Mononuclear cell (primary cell): ENCODE measurements around the gene RASGRF1. TPM values are rescaled to one million over a fixed set of nuclear protein-coding genes. Genes with fewer than 3 reads are reported as not detected.

ENCODE experiments used
- H3K27me3 ChIP-seq: 2 replicates; pipeline ENCODE4 v1.6.0; 2011; ENCODE audit warnings: low read length, control low read depth; ENCODE audit not compliant: insufficient read depth
- H3K4me1 ChIP-seq: 2 replicates; pipeline ENCODE4 v1.5.1; 2011; ENCODE audit warnings: mild to moderate bottlenecking, low read length, control low read depth; ENCODE audit not compliant: insufficient read depth
- H3K4me3 ChIP-seq: 2 replicates; pipeline ENCODE4 v1.5.1; 2011; ENCODE audit warnings: mild to moderate bottlenecking, low read length, moderate library complexity
- H3K9me3 ChIP-seq: 2 replicates; pipeline ENCODE4 v1.5.1; 2011; ENCODE audit warnings: low read depth, mild to moderate bottlenecking, control low read depth, low read length
- total RNA-seq: library from RNA; depleted of rRNA; stranded (reverse); fragments of >200 nt; gene quantifications from one replicate; pipeline ENCODE4 v1.2.3, GENCODE V29; 2012

The RASGRF1 gene
- total RNA-seq, 1 donor, result not detected

DNA sequence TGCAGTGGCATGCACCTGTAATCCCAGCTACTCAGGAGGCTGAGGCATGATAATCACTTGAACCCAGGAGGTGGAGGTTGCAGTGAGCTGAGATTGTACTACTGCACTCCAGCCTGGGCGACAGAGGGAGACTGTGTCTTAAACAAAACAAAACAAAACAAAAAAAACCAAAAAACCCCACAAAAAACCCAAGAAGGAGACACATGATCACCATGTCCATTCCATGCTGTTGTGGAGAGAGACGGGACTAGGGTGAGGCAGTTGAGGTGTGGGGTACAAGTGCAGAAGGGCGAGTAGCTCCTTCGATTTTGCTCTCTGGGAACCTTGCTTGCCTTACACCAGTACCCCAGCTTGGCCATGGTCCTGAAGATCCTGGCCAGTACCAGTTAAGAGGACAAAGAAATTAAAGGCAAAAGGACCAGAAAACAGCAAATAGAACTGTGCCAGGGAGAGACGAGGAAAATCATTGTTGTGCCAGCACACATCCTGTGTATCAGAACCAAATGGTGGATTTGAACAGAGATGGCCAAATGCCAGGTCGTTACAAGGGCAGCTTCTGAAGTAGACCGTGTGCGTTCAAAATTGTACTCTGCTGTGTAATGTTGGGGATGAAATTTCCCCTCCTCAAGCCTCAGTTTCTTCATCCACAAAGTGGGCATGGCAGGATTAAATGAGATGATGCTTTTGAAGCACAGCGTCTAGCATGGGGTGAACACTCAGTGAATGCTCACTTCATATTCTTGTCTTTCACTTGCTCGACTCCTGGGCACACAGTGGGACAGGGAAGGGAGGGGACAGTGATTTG lies 102.8 kb downstream of the RASGRF1 start:
- Histone ChIP-seq H3K4me1 (peaks cover 24% of the 10 kb centered on the region), H3K9me3 (no peaks in the 10 kb centered on the region), H3K4me3 (no peak overlapping the region), H3K27me3 (no peaks in the 10 kb centered on the region)

- no peak overlapping the region for H3K4me3 ChIP-seq
These were observed 104.6 kb downstream of the RASGRF1 start for GRCh38 chr15:78985859-78986475.

DNA sequence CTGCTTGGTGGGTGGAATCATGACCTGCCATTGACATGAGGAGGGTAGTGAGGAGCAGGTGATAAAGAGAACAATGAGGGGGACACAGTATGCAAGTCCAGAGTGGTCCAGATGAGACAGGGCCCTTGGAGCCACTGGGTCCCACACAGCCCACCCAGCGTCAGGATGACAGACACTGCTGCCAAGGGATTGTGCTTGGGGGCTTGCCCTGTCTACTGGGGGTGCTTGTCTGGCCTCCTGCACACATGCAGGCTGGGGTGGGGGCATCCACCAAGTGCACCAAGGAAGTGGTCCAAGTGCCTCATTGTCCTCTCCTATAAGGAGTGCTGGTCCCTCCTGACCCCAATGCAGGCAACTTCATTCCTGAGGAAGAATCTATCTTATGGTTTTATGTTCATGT lies 106.5 kb downstream of the RASGRF1 start:
- H3K9me3 ChIP-seq, result no peaks in the 10 kb centered on the region
- H3K4me3 ChIP-seq, result no peak overlapping the region
- H3K27me3 ChIP-seq, result no peaks in the 10 kb centered on the region
- H3K4me1 ChIP-seq, result peaks cover 26% of the 10 kb centered on the region

More at GRCh38 chr15:78985859-78986475, 104.6 kb downstream of the RASGRF1 start:
- H3K4me1 ChIP-seq, result peaks cover 29% of the 10 kb centered on the region
- H3K27me3 ChIP-seq, result no peaks in the 10 kb centered on the region
- H3K9me3 ChIP-seq, result no peaks in the 10 kb centered on the region

DNA sequence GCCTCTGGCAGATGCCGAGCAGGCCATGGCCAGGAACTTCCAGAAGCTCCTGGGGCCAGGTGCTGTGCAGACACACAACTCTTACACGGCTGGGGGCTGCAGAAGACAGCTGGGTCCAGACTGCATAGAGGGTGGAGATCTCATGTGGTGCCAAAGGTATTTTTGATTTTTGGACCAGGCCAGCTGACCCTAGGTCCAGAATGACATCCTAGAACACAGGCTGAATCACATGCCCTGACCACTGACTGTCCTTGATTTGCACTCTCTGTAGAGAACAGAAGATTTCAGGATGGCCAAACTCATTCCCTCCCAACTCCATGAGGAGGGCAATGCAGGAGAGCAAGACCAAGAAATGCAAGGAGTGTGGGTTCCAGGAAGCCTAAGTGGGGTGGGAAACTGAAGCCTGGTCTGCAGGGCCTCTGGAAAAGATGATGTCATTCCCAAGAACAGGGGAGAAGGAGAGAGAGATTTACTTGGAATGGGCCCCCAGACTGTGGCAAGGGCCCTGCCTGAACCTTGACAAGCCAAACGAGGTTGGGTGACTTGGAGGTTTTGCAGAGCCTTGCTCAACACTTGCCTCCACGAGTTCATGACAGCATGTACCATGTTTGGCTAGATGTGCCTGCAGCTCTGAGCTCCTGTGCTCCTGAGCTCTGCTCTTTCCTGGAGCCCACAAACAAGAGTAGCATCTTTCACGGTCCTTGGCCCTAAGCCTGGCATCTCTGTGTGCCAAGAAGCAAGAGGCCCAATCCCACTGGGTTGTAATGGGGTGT lies 107.2 kb downstream of the RASGRF1 start:
- peaks cover 22% of the 10 kb centered on the region for H3K4me1 ChIP-seq
- H3K4me3 ChIP-seq, result no peak overlapping the region
- H3K27me3 ChIP-seq, result no peaks in the 10 kb centered on the region

GRCh38 chr15:78982736-78983135 lies 107.8 kb downstream of the RASGRF1 start:
- peaks cover 19% of the 10 kb centered on the region for H3K4me1 ChIP-seq
- H3K9me3 ChIP-seq, result no peaks in the 10 kb centered on the region
- no peak overlapping the region for H3K4me3 ChIP-seq
- H3K27me3 ChIP-seq, result no peaks in the 10 kb centered on the region

More for the DNA sequence above, 107.2 kb downstream of the RASGRF1 start:
- H3K9me3 ChIP-seq, result no peaks in the 10 kb centered on the region

GRCh38 chr15:78981532-78982313 lies 108.9 kb downstream of the RASGRF1 start:
- Histone ChIP-seq H3K9me3 (no peaks in the 10 kb centered on the region), H3K27me3 (no peaks in the 10 kb centered on the region), H3K4me3 (no peak overlapping the region), H3K4me1 (peaks cover 27% of the 10 kb centered on the region)

DNA sequence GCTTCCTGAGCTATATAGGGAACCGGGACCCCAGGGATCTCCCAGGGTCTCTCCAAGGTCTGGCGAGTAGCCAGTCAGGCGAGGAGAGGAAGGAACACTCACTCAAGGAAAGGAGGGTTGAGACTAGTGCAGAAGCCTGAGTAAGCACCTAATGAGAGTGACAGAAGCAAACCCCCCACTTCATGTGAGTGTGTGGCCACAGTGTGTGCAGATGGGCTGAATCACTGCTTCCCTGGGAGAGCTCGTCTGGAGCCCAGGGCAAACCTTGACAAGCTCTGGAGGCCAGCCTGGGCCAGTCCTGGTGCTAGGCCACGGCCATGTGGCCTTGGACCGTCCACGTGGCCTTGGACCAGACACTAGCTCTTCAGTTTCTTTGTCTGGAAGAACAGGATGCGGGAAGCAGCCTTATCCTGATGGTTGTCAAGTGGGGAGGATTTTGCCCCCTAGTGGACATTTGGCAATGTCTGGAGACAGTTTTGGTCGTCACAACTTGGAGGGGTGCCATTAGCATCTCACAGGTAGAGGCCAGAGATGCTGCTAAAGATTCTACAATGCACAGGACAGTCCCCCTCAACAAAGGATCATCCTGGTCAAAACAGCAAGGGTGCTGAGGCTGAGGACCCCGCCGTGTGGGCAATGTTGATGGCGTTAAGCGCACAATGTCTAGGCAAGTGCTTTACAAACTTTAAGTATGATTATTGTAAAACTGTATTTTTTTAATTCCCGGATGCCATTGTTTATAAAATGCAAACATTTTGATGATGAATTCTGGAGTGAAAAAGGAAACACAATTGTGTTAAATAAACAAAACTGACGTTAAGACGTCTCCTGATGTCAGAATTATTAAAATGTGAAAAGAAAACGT lies 110.9 kb downstream of the RASGRF1 start:
- Histone ChIP-seq H3K4me3 (no peak overlapping the region), H3K27me3 (no peaks in the 10 kb centered on the region), H3K9me3 (no peaks in the 10 kb centered on the region), H3K4me1 (peaks cover 38% of the 10 kb centered on the region)

GRCh38 chr15:78978601-78979179 lies 111.9 kb downstream of the RASGRF1 start:
- Histone ChIP-seq H3K4me1 (peaks cover 38% of the 10 kb centered on the region), H3K4me3 (no peak overlapping the region), H3K9me3 (no peaks in the 10 kb centered on the region), H3K27me3 (no peaks in the 10 kb centered on the region)

DNA sequence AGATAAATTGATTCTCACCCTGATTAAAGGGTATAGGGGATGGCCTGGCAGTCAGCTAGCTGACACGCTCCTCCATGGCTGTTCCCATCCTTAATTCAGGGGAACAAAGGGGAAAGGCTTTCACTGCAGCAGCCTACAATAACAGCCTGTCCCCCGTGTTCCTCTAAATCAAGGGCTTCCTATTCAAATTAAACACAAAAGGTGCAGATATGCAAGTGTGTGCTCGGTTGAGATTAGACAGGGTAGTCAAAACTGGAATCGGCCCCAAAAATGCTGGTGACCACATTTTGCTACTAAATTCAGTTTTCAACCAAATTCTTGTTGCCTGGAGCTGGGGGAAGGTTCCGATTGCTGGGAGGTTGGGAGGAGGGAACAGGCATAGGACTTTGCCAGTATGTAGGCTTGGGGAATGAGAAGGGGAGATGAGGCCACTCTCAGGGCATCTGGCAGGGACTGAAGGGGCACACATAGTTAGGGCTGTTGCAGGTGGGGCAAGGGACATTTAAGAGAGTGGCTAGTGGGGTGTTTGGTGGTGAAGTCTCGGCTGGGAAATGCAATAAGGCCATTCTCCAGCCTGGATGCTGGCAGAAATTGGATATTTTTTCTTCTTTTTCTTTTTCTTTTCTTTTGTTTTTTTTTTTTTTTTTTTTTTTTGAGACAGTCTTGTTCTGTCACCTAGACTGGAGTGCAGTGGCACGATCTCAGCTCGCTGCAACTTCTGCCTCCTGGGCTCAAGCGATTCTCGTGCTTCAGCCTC lies 112.8 kb downstream of the RASGRF1 start:
- H3K4me1 ChIP-seq, result peaks cover 38% of the 10 kb centered on the region
- H3K9me3 ChIP-seq, result no peaks in the 10 kb centered on the region
- no peak overlapping the region for H3K4me3 ChIP-seq
- H3K27me3 ChIP-seq, result no peaks in the 10 kb centered on the region

- Histone ChIP-seq H3K4me1 (peaks cover 33% of the 10 kb centered on the region), H3K9me3 (no peaks in the 10 kb centered on the region), H3K27me3 (no peaks in the 10 kb centered on the region), H3K4me3 (no peak overlapping the region)
These were observed 113.4 kb downstream of the RASGRF1 start for GRCh38 chr15:78977091-78977571.

- Histone ChIP-seq H3K4me3 (no peak overlapping the region), H3K27me3 (no peaks in the 10 kb centered on the region), H3K9me3 (no peaks in the 10 kb centered on the region), H3K4me1 (peaks cover 33% of the 10 kb centered on the region)
These were observed 113.9 kb downstream of the RASGRF1 start for GRCh38 chr15:78976691-78977090.

- Histone ChIP-seq H3K4me3 (no peak overlapping the region), H3K27me3 (no peaks in the 10 kb centered on the region), H3K4me1 (peaks cover 28% of the 10 kb centered on the region), H3K9me3 (no peaks in the 10 kb centered on the region)
These were observed 116.2 kb downstream of the RASGRF1 start for GRCh38 chr15:78974272-78974918.
